Activated CD4-positive, alpha-beta T cell treated with anti-CD3 and anti-CD28 coated beads, Interleukin-2, amount 10 ng/mL, durations not matched to agents 24 days and 14 days (primary cell): Measurements from ENCODE around the gene COL25A1. TPM values are rescaled to one million over a fixed set of nuclear protein-coding genes. Genes with fewer than 3 reads are reported as not detected.

Experiments
- DNase-seq: peaks from one replicate; pipeline ENCODE4 v3.0.0; 2022
- H3K27ac Mint-ChIP-seq: one replicate; pipeline ENCODE4 v1.8.0; 2022; ENCODE audit warnings: mild to moderate bottlenecking, mixed read lengths
- H3K27me3 Mint-ChIP-seq: one replicate; pipeline ENCODE4 v1.8.0; 2022; ENCODE audit warnings: mixed read lengths
- H3K36me3 Mint-ChIP-seq: one replicate; pipeline ENCODE4 v1.8.0; 2022; ENCODE audit warnings: low read depth, mild to moderate bottlenecking, mixed read lengths
- H3K4me1 Mint-ChIP-seq: one replicate; pipeline ENCODE4 v1.8.0; 2021; ENCODE audit warnings: mixed read lengths
- H3K4me3 Mint-ChIP-seq: one replicate; pipeline ENCODE4 v1.8.0; 2022; ENCODE audit warnings: mild to moderate bottlenecking, moderate library complexity, mixed read lengths
- H3K9me3 Mint-ChIP-seq: one replicate; pipeline ENCODE4 v1.8.0; 2021; ENCODE audit warnings: mixed read lengths
- intact Hi-C: fragments of 100-400 bp; cut with micrococcal nuclease; formaldehyde crosslinking; loops from one replicate; pipeline ENCODE4 v1.15.1; 2023
- total RNA-seq: library from RNA; stranded (reverse); gene quantifications from 2 replicates; pipeline ENCODE4 v1.2.3, GENCODE V29; 2022

Gene COL25A1
- total RNA-seq, 1 donor from 2014 or later = not detected

DNA sequence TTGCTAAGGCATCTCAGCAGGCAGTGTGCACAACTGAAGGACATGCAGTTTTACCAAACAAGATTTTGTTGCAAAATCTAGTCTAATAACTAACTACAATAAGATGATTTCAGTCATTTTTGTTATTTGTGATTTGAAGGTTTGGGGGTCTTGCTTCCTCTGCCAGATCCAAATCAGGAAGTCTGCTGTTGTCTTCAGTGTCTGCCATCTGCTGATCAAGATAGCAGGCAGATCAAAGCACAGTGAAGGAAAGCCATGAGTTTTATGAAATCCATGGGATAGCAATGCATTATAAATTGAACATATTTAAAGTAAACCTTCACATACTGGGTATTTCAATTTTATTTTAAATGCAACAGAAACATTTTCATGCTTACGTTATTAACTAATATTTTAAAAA lies 370.5 kb downstream of the COL25A1 start:
- H3K27me3 Mint-ChIP-seq = peaks cover 10% of the 10 kb centered on the region
- H3K4me3 Mint-ChIP-seq = no peak overlapping the region

DNA sequence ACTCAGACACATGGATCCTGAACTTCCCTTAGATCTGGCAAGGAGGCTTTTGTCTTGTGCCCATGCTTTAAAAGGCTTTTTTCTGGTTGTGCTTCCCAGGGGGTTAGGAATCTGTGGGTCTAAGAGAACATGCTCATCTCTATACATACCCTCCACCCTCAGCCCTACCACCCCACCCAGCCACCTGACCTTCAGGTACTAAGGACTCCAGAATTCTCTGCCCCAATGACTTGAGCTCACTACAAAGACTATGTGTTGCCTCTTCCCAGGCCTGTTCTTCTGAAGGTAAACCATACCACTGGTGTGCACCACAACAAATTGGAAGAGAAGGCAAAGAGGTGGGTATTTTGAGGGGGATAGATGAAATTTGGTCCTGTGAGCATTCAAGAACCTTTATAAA lies 372.3 kb downstream of the COL25A1 start:
- no peak overlapping the region for H3K4me3 Mint-ChIP-seq
- no peaks in the 10 kb centered on the region for H3K36me3 Mint-ChIP-seq
- H3K27me3 Mint-ChIP-seq = peaks cover 11% of the 10 kb centered on the region
- H3K27ac Mint-ChIP-seq = no peak overlapping the region
- H3K9me3 Mint-ChIP-seq = peaks cover 5% of the 10 kb centered on the region
- intact Hi-C loops = no loop called here
- DNase-seq = no peak
- no peaks in the 10 kb centered on the region for H3K4me1 Mint-ChIP-seq

More for the DNA sequence above, 370.5 kb downstream of the COL25A1 start:
- no peak for DNase-seq
- H3K4me1 Mint-ChIP-seq = no peaks in the 10 kb centered on the region
- no peaks in the 10 kb centered on the region for H3K36me3 Mint-ChIP-seq
- H3K27ac Mint-ChIP-seq = no peak overlapping the region
- H3K9me3 Mint-ChIP-seq = peaks cover 5% of the 10 kb centered on the region
- intact Hi-C loops = no loop called here

DNA sequence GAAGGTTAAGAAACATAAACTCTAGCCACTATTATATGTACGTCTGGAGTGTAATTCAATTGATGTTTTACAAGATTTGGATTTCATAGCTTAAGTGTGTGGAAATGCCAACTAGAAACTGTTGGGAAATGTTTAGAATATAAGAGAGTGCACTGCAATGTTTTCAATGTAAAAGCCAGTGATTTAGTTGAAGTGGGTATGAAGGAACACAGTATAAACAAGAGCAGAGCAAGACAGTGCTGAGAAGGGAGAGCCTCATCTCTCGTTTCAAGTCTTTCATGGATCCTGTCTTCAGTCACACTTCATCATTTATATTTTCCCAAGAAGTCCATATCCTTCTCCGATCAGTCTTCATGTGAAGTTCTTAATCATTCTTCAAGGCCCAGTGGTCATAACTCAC lies 375.7 kb downstream of the COL25A1 start:
- Mint-ChIP-seq H3K27me3 (peaks cover 11% of the 10 kb centered on the region), H3K27ac (no peak overlapping the region), H3K9me3 (no peaks in the 10 kb centered on the region), H3K4me1 (no peaks in the 10 kb centered on the region), H3K36me3 (no peaks in the 10 kb centered on the region), H3K4me3 (no peak overlapping the region)
- no peak for DNase-seq
- intact Hi-C loops = no loop called here

DNA sequence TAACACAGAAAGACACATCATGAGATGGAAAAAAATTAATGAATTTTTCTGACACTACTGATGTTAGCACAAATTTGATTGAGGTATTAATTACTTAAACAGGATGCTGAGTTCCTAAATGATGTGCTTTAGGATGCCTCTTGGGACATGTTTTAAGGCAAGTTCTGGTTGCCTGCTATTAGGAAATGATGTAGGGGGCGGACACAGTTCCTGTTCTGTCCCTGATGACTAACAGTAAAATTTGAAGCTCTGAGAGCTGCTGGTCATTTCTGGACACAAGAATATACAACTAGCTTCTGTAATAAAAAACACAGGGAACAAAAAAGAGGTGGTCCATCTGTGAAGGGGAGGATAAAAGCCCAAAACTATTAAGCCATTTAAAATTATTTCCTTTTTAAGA lies 376.4 kb downstream of the COL25A1 start:
- no peaks in the 10 kb centered on the region for H3K36me3 Mint-ChIP-seq
- H3K27me3 Mint-ChIP-seq = peaks cover 12% of the 10 kb centered on the region
- DNase-seq = no peak
- no peak overlapping the region for H3K4me3 Mint-ChIP-seq
- H3K27ac Mint-ChIP-seq = no peak overlapping the region
- H3K9me3 Mint-ChIP-seq = no peaks in the 10 kb centered on the region
- intact Hi-C loops = no loop called here
- H3K4me1 Mint-ChIP-seq = no peaks in the 10 kb centered on the region

DNA sequence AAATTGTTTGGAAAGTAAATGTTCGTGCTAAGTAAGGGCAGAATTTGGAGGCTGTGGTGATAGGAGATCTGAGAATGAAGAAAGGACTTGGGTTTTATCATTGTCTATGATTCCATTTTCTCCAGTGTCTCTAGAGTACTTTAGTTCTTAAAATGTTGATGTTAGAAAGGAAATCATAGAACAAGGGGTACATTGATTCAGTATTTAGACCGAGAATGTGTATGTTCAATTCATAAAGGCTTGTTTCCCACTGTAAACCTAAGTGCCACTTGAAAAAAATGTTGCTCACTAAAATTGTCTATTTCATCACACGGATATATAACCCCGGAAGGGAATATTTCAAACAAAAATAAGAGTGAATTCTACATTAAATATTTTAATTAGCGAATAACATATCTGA lies 380.3 kb downstream of the COL25A1 start:
- intact Hi-C loops = no loop called here
- no peak overlapping the region for H3K4me3 Mint-ChIP-seq
- DNase-seq = no peak
- H3K27ac Mint-ChIP-seq = no peak overlapping the region
- H3K27me3 Mint-ChIP-seq = peaks cover 20% of the 10 kb centered on the region
- H3K4me1 Mint-ChIP-seq = no peaks in the 10 kb centered on the region
- H3K36me3 Mint-ChIP-seq = no peaks in the 10 kb centered on the region
- H3K9me3 Mint-ChIP-seq = no peaks in the 10 kb centered on the region

DNA sequence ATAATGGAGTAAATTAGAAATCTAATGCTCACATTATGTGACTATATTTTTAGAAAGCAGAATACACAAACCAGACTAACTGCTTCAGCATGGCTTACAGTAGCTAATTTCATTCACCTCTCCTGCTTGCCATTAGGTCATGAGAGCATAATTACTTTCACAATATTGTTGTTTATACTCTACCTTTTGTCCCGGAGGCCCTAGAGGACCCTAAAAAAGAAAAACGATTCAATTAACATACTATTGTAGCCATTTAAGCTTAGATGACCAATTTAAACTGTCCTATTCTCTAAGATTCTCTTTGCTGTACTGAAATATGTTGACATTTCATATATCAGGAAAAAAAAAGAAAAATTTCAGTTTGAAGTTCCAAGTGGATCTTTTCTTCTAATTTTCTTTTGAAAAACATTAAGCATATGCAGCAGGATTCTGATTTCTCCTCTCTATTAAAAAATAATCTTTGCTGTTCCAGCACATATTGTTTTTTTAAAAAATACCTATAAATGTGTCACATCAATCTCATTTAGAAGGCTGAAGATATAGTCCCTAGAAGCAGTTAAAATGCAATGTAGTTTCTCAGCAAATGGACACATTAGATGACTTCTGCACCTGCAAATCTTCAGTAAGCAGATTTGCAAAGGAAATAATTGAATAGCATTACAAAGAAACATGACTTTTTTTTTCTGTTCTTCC lies 381.9 kb downstream of the COL25A1 start:
- intact Hi-C loops = no loop called here
- Mint-ChIP-seq H3K27me3 (peaks cover 20% of the 10 kb centered on the region), H3K4me1 (no peaks in the 10 kb centered on the region), H3K4me3 (no peak overlapping the region), H3K27ac (no peak overlapping the region), H3K9me3 (no peaks in the 10 kb centered on the region), H3K36me3 (no peaks in the 10 kb centered on the region)
- no peak for DNase-seq

- Mint-ChIP-seq H3K36me3 (no peaks in the 10 kb centered on the region), H3K4me1 (no peaks in the 10 kb centered on the region), H3K9me3 (no peaks in the 10 kb centered on the region), H3K4me3 (no peak overlapping the region), H3K27me3 (peaks cover 16% of the 10 kb centered on the region), H3K27ac (no peak overlapping the region)
- no peak for DNase-seq
- intact Hi-C loops = no loop called here
These were observed 383.1 kb downstream of the COL25A1 start for GRCh38 chr4:108919226-108919893.

- Mint-ChIP-seq H3K27me3 (peaks cover 16% of the 10 kb centered on the region), H3K36me3 (no peaks in the 10 kb centered on the region), H3K4me3 (no peak overlapping the region), H3K27ac (no peak overlapping the region), H3K9me3 (no peaks in the 10 kb centered on the region), H3K4me1 (no peaks in the 10 kb centered on the region)
- intact Hi-C loops = no loop called here
- no peak for DNase-seq
These were observed 385.2 kb downstream of the COL25A1 start for GRCh38 chr4:108917255-108917654.

- peaks cover 18% of the 10 kb centered on the region for H3K27me3 Mint-ChIP-seq
- H3K4me3 Mint-ChIP-seq = no peak overlapping the region
- H3K27ac Mint-ChIP-seq = no peak overlapping the region
- H3K36me3 Mint-ChIP-seq = no peaks in the 10 kb centered on the region
- intact Hi-C loops = no loop called here
- no peaks in the 10 kb centered on the region for H3K9me3 Mint-ChIP-seq
- H3K4me1 Mint-ChIP-seq = no peaks in the 10 kb centered on the region
- no peak for DNase-seq
These were observed 385.8 kb downstream of the COL25A1 start for GRCh38 chr4:108916638-108917037.

- DNase-seq = no peak
- peaks cover 6% of the 10 kb centered on the region for H3K4me1 Mint-ChIP-seq
- intact Hi-C loops = no loop called here
- H3K27me3 Mint-ChIP-seq = peaks cover 13% of the 10 kb centered on the region
- H3K4me3 Mint-ChIP-seq = no peak overlapping the region
- H3K36me3 Mint-ChIP-seq = no peaks in the 10 kb centered on the region
- H3K27ac Mint-ChIP-seq = no peak overlapping the region
- H3K9me3 Mint-ChIP-seq = no peaks in the 10 kb centered on the region
These were observed 395.5 kb downstream of the COL25A1 start for GRCh38 chr4:108906866-108907367.

DNA sequence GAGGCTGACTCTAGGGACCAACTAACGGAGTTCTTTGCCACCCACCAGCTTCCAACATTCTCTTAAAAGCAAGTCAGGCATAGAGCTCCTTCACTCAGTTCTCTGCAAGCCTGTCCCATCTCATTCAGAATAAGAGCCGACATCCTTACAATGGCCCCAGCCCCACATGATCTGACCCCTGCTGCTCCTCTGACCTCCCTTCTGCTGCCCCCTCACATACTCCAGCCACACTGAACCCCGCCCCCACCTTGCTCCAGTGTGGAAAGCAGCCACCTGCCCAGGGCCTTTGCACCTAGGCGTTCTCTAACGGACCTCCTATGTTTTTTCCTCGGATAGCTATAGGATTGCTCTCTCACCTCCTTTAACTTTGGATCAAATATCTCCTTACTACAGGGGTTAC lies 396.5 kb downstream of the COL25A1 start:
- intact Hi-C loops = no loop called here
- no peak overlapping the region for H3K27ac Mint-ChIP-seq
- peaks cover 6% of the 10 kb centered on the region for H3K4me1 Mint-ChIP-seq
- peaks cover 7% of the 10 kb centered on the region for H3K27me3 Mint-ChIP-seq
- DNase-seq = no peak
- no peaks in the 10 kb centered on the region for H3K36me3 Mint-ChIP-seq
- no peak overlapping the region for H3K4me3 Mint-ChIP-seq
- H3K9me3 Mint-ChIP-seq = no peaks in the 10 kb centered on the region

DNA sequence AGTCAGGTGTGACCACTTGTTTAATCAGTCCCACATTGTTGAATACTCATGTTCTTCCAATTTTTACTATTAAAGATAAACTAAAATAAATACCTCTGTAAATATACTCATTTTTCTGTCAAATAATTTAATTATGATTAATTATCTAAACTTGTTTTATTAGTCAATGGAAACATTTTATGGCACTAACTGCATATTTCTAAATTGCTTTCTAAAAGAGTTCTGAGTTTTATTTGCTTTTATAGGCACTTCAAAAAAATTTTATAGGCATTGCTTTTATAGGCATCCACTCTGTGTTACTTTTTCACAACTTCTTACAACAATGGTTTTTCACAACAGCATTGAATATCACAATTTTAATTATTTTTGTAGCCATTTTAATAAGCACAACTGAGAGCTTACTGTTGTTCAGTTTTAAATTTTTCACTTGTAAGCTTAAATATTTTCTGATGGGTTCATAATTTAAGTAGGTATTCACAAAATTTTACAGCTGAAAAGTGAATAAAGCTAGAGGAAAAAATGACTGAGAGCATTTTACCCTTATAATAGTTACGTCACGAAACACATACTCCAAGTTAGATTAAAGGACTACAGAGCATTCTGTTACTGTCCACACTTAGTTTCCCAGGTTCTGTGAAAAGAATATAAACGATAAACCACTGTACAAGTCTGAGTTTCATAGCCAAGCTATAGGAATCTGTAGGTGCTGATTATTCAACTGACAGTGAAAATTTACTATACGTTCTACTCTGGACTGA lies 398.8 kb downstream of the COL25A1 start:
- Mint-ChIP-seq H3K27me3 (peaks cover 3% of the 10 kb centered on the region), H3K4me1 (peaks cover 6% of the 10 kb centered on the region), H3K27ac (no peak overlapping the region), H3K36me3 (no peaks in the 10 kb centered on the region), H3K4me3 (no peak overlapping the region), H3K9me3 (no peaks in the 10 kb centered on the region)
- no peak for DNase-seq
- intact Hi-C loops = no loop called here

DNA sequence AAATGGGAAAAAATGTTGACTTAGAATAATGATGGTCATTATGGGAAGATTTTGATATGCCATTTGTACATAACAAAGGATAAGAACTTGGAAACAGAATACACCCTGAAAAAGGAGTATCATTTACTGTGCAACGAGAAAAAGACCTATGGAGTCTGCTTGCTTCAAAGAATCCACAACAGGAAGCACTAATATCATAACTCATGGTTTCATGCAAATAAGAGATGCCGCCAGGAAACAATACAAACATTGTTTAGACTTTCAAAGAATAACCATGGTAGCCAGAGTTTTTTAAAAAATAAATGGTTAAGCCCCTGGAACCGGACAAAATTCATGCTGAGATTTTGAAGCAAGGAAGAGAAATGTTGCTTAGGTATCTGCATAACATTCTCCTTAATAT lies 399.7 kb downstream of the COL25A1 start:
- Mint-ChIP-seq H3K27ac (no peak overlapping the region), H3K4me3 (no peak overlapping the region), H3K36me3 (no peaks in the 10 kb centered on the region), H3K27me3 (peaks cover 3% of the 10 kb centered on the region), H3K9me3 (no peaks in the 10 kb centered on the region), H3K4me1 (peaks cover 6% of the 10 kb centered on the region)
- no peak for DNase-seq
- intact Hi-C loops = no loop called here

DNA sequence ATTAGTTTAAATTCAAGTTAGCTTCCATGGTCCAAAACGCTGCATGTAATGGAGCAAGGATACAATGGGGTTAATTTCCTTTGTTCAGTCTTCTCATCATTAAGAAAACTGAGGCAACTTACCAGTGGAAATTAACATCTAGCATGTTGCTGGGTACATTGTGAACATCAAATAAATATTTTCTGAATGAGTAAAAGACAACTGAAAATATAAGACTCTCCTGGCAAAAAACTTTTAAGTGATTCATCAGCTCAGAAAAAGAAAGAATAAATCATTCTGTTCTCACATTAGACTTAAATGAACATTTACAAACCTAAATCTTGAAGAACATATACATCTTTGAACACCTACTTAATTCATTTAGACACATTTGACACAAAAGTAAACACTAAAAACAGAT lies 401.2 kb downstream of the COL25A1 start:
- Mint-ChIP-seq H3K36me3 (no peaks in the 10 kb centered on the region), H3K9me3 (no peaks in the 10 kb centered on the region), H3K27me3 (peaks cover 3% of the 10 kb centered on the region), H3K27ac (no peak overlapping the region), H3K4me1 (peaks cover 6% of the 10 kb centered on the region), H3K4me3 (no peak overlapping the region)
- no peak for DNase-seq
- intact Hi-C loops = no loop called here
